Stimulated activated CD4-positive, alpha-beta T cell treated with anti-CD3 and anti-CD28 coated beads, Interleukin-4, amount 100 ng/mL, for 1 hour (primary cell): ENCODE data around the gene COL15A1.

Experiments
- DNase-seq: peaks from one replicate; pipeline ENCODE4 v3.0.0-alpha.2; 2020

The COL15A1 gene

DNA sequence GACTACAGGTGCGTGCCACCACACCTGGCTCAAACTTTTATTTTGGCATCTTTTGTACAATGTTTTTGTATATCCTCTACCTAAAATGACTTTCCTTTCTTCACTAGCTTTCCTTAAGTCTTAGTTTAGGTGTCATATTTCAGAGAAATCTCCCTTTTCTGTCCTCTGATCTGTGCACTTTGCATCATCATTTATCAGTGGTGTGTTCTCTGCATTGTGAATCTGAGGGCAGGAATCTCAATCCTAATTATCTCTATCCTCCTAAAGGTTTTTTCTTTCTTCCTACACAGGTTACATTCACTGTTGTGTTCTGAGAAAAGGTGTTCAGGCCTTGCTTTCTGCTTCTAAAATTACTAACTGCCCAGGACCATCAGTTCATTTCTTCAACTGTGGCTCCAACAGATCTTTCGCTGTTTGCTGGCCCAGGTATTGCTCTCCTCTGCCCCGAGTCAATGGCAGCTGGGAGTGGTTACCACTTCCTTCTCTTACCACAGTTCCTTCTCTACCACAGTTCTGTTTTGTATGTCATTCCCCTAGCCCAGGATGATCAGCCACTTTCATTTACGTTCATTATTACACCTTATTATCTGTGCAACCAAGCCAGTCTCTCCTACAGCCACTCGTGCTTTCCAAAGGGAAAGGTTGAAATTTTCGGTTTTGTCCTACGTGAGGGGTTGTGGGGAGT lies 175.2 kb downstream of the COL15A1 start:
- peak; percentile 18 for DNase-seq

DNA sequence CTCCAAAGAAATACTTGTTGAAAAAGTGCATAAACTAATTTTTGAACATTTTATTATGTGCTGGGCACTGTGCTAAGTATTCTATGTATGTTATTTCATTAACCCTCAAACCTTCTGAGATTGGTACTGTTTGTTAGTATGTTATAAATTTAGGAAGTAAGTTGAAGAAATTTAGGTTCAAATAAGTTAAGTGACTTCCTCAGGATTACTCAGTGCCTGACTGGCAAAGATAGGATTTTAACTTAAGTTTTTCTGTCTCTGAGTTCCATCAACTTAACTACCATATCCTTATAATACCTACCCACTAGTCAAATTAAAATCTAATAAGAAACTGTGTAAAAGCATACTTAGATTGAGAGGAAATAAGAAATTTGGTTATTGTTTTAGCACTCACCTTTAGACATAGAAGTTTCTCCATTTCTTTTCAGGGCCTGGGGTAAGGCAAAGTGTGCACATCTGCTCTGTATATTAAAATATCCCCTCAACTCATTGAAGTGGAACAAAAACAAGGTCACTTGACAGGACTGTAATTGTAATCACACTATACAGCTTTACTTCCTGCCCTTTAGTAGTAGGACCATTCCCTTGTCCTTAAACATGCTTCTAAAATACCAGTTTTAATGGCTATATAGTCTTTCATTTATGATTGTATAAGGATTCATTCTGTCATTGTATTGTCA lies 176.4 kb downstream of the COL15A1 start:
- no peak for DNase-seq
